Mucosa of gallbladder (tissue), 1 donor: Measurements from ENCODE around the gene CHDH. TPM values are rescaled to one million over a fixed set of nuclear protein-coding genes. Genes with fewer than 3 reads are reported as not detected.
A peak's percentile ranks its signal among the peaks of the same experiment; 100 is the strongest.

Experiments
- DNase-seq: peaks from one replicate; pipeline ENCODE4 v3.0.0-alpha.2; 2020; ENCODE audit warnings: low spot score
- total RNA-seq: library from RNA; stranded (reverse); gene quantifications from one replicate; pipeline ENCODE4 v1.2.1, GENCODE V29; 2021
- donor health status: DM: no; HTN: no; CAD: no.

CHDH gene
- total RNA-seq, 1 donor from 2014 or later = 46.4 TPM

GRCh38 chr3:53790470-53790869 is 55.7 kb downstream of the CHDH start:
- DNase-seq = no peak

- no peak for DNase-seq
These were observed 56.8 kb downstream of the CHDH start for GRCh38 chr3:53789459-53789858.

- no peak for DNase-seq
These were observed 58.2 kb downstream of the CHDH start for GRCh38 chr3:53788038-53788437.

GRCh38 chr3:53787016-53787415 is 59.2 kb downstream of the CHDH start:
- no peak for DNase-seq

GRCh38 chr3:53780806-53781205 is 65.4 kb downstream of the CHDH start:
- no peak for DNase-seq

GRCh38 chr3:53780171-53780570 is 66.0 kb downstream of the CHDH start:
- DNase-seq = no peak

- no peak for DNase-seq
These were observed 68.1 kb downstream of the CHDH start for GRCh38 chr3:53778153-53778552.

GRCh38 chr3:53777468-53777867 is 68.8 kb downstream of the CHDH start:
- DNase-seq = no peak

GRCh38 chr3:53776494-53777101 is 69.6 kb downstream of the CHDH start:
- DNase-seq = no peak

GRCh38 chr3:53775834-53776251 is 70.4 kb downstream of the CHDH start:
- DNase-seq = no peak

GRCh38 chr3:53775018-53775417 is 71.2 kb downstream of the CHDH start:
- no peak for DNase-seq

- peak; percentile 48 for DNase-seq
These were observed 71.8 kb downstream of the CHDH start for GRCh38 chr3:53774414-53774813.

- peak; percentile 52 for DNase-seq
These were observed 72.4 kb downstream of the CHDH start for GRCh38 chr3:53773611-53774368.

GRCh38 chr3:53773021-53773436 is 73.2 kb downstream of the CHDH start:
- DNase-seq = no peak

- DNase-seq = no peak
These were observed 73.7 kb downstream of the CHDH start for GRCh38 chr3:53772562-53772961.

GRCh38 chr3:53768478-53769459 is 77.5 kb downstream of the CHDH start:
- no peak for DNase-seq

GRCh38 chr3:53766706-53767105 is 79.5 kb downstream of the CHDH start:
- DNase-seq = no peak

GRCh38 chr3:53765753-53766152 is 80.5 kb downstream of the CHDH start:
- DNase-seq = no peak

GRCh38 chr3:53764026-53764775 is 82.0 kb downstream of the CHDH start:
- DNase-seq = no peak

GRCh38 chr3:53763353-53763752 is 82.9 kb downstream of the CHDH start:
- no peak for DNase-seq
